Articular chondrocyte of knee joint (primary cell): ENCODE measurements around the gene C17orf78. TPM values are rescaled to one million over a fixed set of nuclear protein-coding genes. Genes with fewer than 3 reads are reported as not detected.

ENCODE experiments used
- total RNA-seq: library from RNA; depleted of rRNA; stranded (reverse); fragments of >200 nt; gene quantifications from 2 replicates; pipeline ENCODE4 v1.2.3, GENCODE V29; 2012

Gene C17orf78
- not detected in 2 replicates for total RNA-seq

DNA sequence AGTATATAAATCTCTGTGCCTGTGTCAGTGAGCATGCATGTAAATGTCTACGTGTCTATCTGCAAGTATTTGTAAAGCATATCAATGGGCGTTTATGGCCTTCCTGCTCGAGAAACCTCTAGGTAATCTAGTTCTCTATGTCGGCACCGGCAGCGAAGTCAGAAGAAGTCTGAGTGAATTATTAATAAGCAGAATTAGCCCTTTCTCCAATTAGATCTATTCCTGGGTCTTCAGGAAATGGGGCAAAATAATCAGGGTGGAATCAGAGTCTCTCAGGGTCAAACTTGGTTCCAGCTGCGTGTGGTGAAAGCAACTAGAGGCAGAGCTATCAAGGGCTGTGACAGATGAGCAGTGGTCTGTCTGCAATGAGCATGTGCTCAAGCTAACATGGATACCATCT lies at the start of gene C17orf78:
C17orf78 (plus strand) TSS at position 280 of the 400 bp plus-strand sequence; CDS start at position 388, 108 bp downstream.

DNA sequence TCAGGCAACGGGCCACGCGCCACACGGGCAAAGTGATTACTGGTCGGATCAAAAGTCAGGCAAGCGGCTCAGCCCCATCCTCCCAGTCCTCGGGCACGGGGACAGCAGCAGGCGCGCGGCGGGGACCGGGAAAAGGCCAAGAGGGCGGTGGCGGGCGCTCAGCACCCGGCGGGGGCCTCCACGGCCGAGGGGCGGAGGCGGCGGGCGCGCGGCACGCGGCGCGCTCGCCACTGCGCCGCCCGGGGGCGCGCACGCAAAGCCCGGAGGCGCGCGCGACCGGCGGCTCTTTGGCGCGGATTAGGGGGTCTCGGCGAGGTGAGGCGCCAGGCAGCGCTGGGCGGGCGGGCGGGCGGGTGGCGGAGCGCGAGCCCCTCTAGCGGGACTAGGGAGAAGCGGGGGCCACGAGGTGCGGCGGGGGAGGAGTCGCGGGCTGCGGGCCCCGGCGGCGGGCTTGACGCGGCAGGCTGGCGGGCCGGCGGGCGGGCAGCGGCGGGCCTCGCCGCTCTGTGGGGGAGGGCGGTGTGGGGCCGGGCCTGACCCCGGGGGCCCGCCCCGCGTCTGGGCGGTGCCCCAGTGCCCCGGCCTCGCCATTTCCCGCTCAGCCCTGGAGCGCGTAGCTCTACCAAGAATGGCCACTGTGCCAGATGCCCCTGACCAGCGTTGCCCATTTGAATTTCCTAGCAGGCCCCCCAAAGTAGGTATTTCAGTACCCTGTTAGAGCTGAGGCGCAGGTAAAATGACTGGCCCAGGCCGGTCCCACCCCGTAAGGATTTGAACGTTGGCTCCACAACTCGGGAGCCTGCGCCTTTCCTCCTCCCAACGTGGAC lies 31.1 kb downstream of the C17orf78 start, which contains the start of the genes ACACA and TADA2A:
ACACA (minus strand) TSS at position 202 of the 827 bp plus-strand sequence. CDS start 537 bp downstream, outside the sequence.
TADA2A (plus strand) TSS at position 252 of the 827 bp plus-strand sequence. CDS start 4,480 bp downstream, outside the sequence.

Other genes starting within 250 kb of the C17orf78 start
- gene ACACA, start 30.9 kb downstream of the C17orf78 start, total RNA-seq: 37.2 and 45.7 TPM in 2 replicates
- gene TADA2A, start 30.9 kb downstream of the C17orf78 start, total RNA-seq: 20.4 and 21.4 TPM in 2 replicates
- gene DUSP14, start 113.9 kb downstream of the C17orf78 start, total RNA-seq: 85.8 and 89.4 TPM in 2 replicates
- gene SYNRG, start 233.4 kb downstream of the C17orf78 start, total RNA-seq: 24.6 and 25.1 TPM in 2 replicates